T-helper 22 cell (primary cell): ENCODE measurements around the gene NAT9.
A peak's percentile ranks its signal among the peaks of the same experiment; 100 is the strongest.

Experiments
- DNase-seq: peaks from one replicate; pipeline ENCODE4 v3.0.0-alpha.2; 2020; ENCODE audit warnings: low read depth

NAT9 gene

GRCh38 chr17:74761419-74761818 lies 14.7 kb downstream of the NAT9 start:
- no peak for DNase-seq

- DNase-seq, result no peak
Measured at GRCh38 chr17:74760404-74761105, 15.6 kb downstream of the NAT9 start.

- no peak for DNase-seq
Measured at GRCh38 chr17:74759941-74760340, 16.2 kb downstream of the NAT9 start.

GRCh38 chr17:74759243-74759801 lies 16.8 kb downstream of the NAT9 start:
- peak; percentile 43 for DNase-seq

GRCh38 chr17:74758848-74759168 lies 17.3 kb downstream of the NAT9 start:
- no peak for DNase-seq

- DNase-seq, result no peak
Measured at GRCh38 chr17:74757931-74758847, 18.0 kb downstream of the NAT9 start.

- DNase-seq, result no peak
Measured at GRCh38 chr17:74757502-74757901, 18.6 kb downstream of the NAT9 start.

GRCh38 chr17:74756891-74757290 lies 19.3 kb downstream of the NAT9 start:
- DNase-seq, result no peak

- DNase-seq, result no peak
Measured at GRCh38 chr17:74755533-74755932, 20.6 kb downstream of the NAT9 start.

GRCh38 chr17:74754832-74755231 lies 21.3 kb downstream of the NAT9 start:
- no peak for DNase-seq

GRCh38 chr17:74752822-74753401 lies 23.2 kb downstream of the NAT9 start:
- DNase-seq, result no peak

- no peak for DNase-seq
Measured at GRCh38 chr17:74752415-74752814, 23.7 kb downstream of the NAT9 start.

GRCh38 chr17:74750327-74751069 lies 25.6 kb downstream of the NAT9 start:
- DNase-seq, result no peak

GRCh38 chr17:74750039-74750326 lies 26.2 kb downstream of the NAT9 start:
- DNase-seq, result no peak

GRCh38 chr17:74749279-74750038 lies 26.7 kb downstream of the NAT9 start:
- no peak for DNase-seq

GRCh38 chr17:74748529-74749278 lies 27.4 kb downstream of the NAT9 start, which contains the start of gene NHERF1:
Gene NHERF1, plus strand, starts transcription at chr17:74748628. Its CDS starts 219 bp downstream, at chr17:74748847.
- peak; percentile 90 for DNase-seq

- no peak for DNase-seq
Measured at GRCh38 chr17:74748279-74748528, 27.9 kb downstream of the NAT9 start.

- no peak for DNase-seq
Measured at GRCh38 chr17:74746922-74747321, 29.2 kb downstream of the NAT9 start.

- DNase-seq, result no peak
Measured at GRCh38 chr17:74746376-74746775, 29.8 kb downstream of the NAT9 start.

GRCh38 chr17:74745548-74746177 lies 30.5 kb downstream of the NAT9 start:
- no peak for DNase-seq
